Measurements from ENCODE around the gene NCBP3.

DNA sequence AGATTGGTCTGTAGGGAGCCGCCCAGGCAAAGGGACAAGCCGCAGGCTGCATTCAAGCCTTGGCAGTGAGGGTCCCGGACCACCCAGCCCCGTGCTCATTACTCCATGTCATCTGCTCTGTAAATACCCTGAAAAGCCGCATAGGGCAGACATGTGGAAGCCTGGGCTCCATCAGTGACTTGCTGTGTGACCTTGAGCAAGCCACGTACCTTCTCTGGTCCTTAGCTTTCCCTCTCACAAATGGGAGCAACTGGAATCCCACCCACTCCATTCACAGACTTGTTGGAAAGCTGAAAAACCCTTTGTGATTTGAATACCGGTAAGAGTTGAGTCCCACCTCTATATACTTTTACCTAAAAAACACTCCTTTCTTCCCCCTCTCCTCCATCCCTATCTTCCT, 34.9 kb upstream of the NCBP3 start:
- no peak for TF ChIP-seq POLR2A (IDR thresholded peaks at IDR 0.05)
- TF ChIP-seq, protein P1, sequence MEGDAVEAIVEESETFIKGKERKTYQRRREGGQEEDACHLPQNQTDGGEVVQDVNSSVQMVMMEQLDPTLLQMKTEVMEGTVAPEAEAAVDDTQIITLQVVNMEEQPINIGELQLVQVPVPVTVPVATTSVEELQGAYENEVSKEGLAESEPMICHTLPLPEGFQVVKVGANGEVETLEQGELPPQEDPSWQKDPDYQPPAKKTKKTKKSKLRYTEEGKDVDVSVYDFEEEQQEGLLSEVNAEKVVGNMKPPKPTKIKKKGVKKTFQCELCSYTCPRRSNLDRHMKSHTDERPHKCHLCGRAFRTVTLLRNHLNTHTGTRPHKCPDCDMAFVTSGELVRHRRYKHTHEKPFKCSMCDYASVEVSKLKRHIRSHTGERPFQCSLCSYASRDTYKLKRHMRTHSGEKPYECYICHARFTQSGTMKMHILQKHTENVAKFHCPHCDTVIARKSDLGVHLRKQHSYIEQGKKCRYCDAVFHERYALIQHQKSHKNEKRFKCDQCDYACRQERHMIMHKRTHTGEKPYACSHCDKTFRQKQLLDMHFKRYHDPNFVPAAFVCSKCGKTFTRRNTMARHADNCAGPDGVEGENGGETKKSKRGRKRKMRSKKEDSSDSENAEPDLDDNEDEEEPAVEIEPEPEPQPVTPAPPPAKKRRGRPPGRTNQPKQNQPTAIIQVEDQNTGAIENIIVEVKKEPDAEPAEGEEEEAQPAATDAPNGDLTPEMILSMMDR (IDR thresholded peaks at IDR 0.05 in 4 of 5, conservative IDR thresholded peaks at IDR 0.05 in 1 of 5) = no peak

Data from gastrocnemius medialis (tissue), 4 donors.